ENCODE results near the gene GAR1.
"Not testable (repeated sequence)": the region's sequence is repeated elsewhere in the genome, so short reads cannot be mapped to it uniquely, and the experiment has no call there.

The GAR1 gene

DNA sequence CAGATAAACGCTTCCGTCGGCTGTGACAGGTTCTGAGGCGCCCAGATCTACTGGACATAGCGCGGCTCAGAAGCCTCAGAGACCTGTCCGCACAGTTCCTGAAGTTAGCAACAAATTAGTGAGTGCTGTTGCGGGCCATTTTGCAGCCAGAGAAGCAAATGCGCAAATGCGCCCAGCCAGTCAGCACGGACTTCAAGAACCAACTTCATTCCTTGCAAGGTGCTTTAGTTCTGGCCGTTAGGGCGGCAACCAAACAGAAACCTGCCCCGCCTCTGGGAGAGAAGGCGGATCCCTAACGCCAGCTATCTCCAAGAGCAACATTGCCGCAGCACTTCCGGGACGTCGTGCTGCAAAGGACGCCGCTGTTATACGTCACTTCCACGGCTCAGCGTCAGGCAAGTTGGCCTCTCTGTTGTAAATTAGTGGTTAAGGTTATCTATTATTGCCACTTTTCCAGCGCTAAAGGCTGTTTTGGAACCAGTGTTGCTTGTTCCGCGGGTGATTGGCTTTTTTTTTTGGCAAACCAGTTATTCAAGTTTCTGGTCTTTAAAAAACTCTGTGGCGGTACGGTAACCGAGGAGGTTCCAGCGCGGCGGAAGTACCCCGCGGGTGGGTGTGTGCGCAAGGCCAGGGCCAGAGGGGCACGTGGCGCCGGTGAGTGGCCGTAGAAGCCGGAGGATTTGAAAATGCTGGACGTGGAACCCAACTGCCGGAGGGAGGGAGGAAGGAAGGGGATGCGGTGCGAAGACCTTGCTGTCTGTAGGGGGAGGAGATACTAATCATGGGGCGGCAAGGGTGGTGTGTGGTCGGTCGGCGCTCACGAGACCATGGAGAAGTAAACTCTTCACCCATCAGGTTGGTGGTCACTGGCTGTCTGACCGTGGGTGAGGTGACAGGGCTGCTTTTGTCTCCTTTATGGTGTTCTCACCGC is at the start of gene GAR1:
GAR1 (plus strand) TSS at position 612 of the 931 bp plus-strand sequence. CDS start 403 bp downstream, outside the sequence.
- DNase-seq, result peak; percentile 89

DNA sequence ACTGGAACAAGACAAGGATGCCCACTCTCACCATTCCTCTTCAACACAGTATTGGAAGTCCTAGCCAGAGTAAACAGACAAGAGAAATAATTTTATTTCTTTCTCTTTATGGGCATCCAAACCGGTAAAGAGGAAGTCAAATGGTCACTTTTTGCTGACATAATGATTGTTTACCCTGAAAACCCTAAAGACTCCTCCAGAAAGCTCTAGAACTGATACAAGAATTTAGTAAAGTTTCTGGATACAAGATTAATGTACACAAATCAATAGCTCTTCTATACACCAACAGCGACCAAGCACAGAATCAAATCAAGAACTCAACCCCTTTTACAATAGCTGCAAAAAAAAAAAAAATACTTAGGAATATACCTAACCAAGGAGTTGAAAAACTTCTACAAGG is 33.5 kb upstream of the GAR1 start:
- DNase-seq, result not testable (repeated sequence)

DNA sequence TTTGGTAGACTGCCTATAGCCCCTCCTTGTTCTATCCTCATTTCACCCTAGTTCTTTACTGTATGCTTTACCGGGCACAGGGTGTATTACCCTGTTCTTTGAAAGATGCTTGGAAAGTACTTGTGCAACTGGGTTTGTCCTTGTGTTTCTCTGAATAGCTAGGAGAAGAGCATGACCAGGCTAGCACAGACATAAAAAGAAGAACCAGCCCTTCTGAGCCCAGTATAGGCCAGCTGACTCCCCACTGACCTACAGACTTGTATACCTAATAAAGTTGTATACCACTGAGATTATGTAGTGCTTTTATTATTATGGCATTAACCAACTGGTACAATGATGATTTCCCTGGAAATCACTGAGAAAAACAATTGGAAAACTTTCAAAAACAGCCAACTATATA is 28.7 kb upstream of the GAR1 start:
- no peak for DNase-seq

DNA sequence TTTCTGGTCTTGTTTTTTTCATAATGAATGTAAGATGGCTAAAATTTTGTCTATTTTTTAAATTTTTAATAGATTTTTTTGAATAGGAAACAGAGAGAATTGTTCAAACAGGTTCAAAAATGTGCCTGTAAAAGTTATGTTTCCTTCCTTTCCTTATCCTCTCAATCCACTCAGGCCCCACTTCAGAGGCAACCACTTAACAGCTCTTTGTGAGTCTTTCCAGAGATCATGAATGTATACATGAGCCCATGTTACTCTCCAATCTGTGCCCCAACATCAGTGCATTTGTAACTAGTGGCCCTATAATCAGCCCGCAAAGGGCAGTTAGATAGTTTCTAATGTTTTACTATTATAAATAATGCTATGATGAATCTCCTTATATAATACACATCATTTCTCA is 27.8 kb upstream of the GAR1 start:
- no peak for DNase-seq

DNA sequence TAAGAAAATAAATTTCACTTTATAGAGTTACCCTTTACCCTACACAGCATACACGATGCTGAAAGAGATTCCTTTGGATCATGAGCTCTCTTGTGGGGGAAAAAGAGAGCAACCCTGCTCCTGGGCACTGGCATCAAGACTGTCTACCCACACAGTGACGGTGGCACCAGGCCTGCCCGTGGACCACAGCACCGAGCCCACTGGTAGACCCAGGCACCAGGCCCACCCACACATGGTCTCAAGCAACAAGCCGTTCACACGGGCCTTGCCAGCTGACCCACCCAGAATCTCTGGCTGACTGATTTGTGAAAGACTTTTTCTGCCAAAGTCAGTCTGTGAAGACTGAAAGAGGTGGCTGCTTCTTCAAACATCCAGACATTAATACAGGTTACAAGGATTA is 20.5 kb upstream of the GAR1 start:
- no peak for DNase-seq

DNA sequence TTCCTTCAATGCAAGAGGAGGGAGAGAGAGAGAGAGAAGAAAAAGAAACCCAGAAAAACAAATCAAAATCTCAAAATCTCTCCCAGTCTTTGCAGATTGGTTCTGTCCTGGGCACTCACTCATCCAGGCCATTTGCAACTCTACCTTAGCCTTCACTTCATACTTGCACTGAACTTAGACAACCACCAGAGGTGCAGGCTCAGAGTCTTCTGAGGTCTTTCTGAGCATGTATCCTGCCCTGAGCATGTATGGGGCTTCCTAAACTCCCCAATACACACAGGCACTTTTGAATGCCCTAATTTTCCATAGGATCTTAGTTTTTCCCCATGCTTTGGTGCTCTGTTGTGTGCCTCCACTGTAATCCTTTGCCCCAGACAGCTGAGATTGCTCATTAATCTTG is 16.7 kb upstream of the GAR1 start:
- DNase-seq, result no peak

DNA sequence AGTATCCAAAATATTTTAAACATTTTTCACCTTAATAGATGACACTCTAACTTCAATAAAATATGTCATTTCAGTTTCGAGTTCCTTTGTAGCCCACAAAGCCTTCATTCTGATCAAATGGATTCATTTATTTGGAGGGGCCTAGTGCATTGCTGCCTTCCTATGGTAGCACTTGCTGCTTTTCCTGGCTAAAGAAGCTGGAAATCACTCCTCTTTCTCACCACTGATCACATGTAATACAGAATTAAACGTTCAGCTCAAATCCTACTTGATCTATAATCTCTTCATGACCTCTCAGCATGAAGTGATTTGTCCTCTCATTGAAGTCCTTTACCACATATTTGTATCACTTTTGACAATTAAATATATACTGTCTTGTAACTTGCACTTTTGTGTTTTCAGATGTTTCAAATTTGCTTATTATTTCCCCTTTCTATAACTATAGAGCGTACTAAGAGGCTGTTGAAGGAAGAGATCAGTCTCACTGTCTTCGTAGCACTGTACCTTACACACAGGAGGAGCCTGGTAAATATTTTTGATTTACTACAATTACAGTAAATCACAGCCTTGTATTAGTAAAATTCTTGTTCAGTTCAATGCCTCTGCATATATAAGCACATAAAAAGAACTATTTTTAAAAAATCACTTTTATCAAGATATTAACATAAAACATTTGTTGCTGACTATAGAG is 14.3 kb upstream of the GAR1 start:
- DNase-seq, result no peak

DNA sequence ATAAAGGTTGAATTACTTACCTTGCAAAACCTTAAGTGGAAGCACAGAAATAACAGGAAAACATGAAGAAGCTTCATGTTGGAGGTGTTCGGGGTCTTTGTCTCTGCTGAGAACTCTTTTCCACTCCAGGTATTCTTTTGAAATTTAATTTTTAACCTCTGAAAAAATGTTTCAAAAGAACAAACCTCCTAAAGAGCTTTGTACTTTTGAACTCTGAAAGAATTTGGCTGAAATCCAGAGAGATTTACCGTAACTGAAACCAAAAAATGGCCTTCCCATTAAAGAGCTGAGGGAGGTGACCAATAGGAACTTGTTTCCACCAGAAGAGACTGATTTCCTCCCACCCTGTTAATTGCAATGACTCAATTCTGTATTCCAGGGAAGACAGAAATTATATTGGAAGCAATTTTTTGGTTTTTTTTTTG is 13.7 kb upstream of the GAR1 start, which contains the start of gene CFI:
CFI (minus strand) TSS at position 105 of the 425 bp plus-strand sequence; CDS start at position 77, 28 bp downstream.
- DNase-seq, result no peak

DNA sequence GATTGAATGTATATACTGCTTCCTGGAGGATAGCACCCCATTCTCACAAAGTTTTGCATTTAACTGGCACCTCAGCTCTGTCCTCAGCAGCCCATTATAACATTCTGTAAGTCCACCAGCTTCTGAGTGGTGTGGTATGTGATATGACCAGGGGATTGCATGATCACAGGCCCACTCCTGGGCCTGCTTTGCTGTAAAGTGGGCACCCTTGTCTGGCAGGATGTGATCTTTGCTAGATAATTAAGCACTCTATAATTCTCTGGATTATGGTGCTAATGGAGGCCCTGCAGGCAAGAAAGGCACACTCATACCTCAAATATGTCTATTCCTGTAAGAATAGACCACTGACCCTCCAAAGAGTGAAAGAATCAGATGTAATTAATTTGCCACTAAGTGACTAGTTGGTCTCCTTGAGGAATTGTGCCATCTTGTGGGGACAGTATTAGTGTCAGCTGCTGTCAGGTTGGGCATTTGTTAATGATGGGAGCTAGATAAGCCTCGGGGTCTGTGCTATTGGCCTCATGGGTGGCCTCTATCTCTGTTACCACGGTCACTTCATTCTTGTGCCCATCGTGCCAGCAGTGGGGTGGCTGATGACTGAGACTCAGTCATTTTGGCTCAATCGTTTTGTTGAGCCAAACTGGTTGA is 11.5 kb upstream of the GAR1 start:
- DNase-seq, result peak; percentile 38

DNA sequence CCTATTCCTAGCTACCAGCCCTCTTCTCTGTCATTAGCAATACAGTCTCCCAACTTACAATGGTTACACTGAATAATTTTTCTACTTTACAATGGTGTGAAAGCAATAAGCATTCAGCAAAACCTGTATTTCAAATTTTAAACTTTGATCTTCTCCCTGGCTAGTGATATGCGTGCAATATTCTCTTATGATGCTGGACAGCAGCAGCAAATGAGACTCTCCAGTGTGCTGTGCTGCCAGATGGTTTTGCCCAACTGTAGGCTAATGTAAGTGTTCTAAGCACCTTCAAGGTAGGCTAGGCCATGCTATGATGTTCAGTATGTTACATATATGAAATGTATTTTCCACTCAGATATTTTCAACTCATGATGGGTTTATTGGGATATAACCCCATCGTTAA is 5.9 kb upstream of the GAR1 start:
- DNase-seq, result no peak

DNA sequence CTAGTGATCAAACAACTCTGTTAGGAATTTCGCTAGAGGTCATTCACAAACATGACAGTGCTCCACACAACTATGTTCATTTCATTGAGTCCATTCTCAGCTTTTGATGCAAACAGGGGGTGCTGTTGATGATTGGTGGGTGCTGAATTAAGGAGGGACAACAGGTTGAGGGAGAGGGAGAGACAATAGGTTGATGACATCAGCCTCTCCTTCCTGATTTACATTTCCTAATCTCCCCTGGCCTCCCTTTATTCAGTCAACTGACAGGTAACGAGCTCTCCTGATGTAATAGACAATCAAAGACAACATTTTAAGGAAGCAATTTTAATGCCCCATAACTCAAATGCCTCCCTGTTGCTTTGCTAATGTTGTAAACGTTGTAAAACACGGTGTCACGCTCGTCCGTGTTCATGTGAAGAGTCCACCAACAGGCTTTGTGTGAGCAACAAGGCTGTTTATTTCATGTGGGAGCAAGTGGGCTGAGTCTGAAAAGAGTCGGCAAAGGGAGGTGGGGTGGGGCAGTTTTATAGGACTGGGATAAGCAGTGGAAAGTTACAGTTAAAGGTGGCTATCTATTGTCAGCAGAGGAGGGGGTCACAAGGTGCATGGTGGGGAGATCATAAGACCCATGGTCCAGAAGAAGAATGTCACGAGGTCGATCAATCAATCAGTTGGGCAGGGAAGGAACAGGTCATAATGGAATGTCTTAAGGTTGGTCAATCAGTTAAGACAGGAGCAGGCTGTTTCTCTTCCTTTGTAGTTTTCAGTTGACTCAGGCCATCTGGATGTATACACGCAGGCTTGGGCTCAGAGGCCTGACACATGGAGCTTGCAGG is 4.8 kb upstream of the GAR1 start:
- DNase-seq, result no peak

DNA sequence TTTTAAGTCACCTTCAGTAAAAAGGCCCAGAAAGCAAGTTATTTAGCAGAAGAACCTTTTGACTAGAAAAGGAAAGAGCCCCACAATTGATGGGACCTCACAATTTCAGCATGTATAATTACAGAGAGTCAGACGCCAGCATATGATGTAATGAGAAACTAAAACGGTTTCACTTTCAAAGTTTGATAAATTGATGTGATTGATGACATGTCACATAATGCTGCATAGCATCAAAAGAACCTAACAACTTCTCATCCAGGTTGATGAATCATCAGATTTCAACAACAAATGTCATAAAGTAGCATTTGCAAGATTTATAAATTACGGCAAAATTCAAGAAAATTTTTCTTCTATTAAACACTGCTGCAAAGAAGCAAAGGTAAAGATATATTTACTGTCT is 3.9 kb upstream of the GAR1 start:
- no peak for DNase-seq

DNA sequence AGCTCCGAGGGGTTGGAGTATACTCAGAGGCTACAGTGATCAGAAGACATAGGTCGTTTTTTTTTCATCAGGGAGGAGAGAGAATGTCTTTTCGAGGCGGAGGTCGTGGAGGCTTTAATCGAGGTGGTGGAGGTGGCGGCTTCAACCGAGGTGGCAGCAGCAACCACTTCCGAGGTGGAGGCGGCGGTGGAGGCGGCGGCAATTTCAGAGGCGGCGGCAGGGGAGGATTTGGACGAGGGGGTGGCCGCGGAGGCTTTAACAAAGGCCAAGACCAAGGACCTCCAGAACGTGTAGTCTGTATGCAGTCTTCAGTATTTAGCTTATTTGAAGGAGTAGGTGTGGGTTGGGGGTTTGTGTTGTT is 500 bp downstream of the GAR1 start:
- peak; percentile 57 for DNase-seq

DNA sequence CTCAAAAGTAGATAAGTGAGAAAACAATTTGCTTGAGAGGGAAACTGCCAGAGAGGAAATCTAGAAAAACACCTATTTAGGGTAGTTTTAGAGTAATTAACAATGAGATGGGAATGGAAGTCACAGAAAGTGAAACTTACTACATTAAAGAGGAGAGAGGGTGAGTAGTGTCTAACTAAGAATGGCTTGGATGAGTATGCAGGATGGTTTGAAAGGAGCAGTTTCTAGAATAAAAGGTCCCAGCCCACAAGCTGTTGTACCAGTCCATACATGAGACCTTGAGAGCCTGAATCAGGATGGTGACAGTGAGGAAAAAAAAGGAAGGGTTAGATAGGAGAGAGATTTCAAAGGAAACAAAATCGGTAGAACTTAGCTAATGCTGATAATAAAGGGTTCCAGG is 1.3 kb downstream of the GAR1 start:
- no peak for DNase-seq

DNA sequence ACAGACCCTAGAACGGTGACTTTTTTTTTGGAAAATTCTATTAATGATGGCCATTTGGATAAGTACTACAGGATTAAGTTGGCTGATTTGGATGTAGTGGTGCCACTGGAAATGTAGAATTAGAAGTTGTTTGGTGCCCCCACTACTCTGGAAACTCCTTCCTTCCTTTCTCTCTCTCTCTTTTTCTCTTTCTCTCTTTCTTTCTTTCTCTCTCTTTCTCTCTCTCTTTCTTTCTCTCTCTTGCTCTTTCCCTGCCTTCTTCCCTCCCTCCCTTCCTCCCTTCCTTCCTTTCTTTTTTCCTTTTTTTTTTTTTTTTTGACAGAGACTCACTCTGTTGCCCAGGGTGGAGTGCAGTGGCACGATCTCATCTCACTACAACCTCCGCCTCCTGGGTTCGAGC is 2.7 kb downstream of the GAR1 start:
- DNase-seq, result no peak

DNA sequence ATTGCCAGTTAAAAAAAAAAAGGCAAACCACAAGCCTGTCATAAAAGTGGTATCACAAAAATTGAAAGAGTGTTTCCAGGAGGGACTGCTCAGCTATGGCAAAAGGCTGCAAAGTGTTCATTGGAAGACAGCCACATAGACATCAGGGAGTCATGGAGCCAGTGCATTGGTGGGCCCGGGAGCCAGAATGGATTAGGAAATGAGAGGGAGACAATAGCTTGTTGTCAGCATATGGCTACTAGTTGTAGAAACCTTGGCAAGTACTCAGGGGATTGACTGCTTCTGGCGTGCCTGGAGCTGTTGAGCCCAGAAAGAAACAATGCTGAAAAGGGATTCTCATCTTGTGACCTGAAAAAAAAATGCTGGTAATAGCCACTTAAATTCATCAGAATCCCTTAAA is 5.0 kb downstream of the GAR1 start:
- DNase-seq, result no peak

DNA sequence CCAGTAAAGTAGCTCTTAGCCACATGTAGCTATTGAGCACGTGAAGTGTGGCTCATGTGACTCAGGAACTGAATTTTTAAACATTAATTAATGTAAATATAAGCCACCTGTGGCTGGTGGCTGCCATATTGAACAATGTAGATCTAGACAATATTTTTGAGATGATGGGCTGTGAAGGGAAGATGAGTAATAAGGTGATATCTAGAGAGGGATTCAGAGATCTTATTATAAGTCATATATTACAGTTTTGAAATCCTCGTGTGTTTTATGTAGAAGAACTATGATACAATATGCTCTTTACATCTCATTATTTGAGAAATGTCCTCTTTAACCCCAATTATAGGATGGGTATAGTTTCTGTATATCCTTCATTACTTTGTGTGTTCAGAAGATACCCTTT is 5.6 kb downstream of the GAR1 start:
- no peak for DNase-seq

DNA sequence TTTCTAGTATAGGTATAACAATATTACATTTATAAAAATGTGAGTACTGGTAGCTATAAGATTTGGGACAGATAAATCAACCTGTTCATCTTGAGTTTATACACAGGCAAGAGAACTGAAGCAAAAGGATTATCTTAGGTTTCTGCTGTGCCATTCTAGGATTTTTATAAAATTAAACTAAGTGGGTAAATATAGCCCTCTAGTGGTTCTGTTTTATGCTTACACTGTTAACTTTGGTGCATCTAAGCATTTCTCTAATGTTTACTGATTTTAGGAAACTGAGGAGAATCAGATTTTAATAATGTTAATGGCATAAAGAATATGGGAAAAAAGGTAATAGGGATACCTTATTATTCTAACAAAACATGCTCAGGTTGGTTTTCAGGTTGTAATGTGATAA is 11.2 kb downstream of the GAR1 start:
- peak; percentile 36 for DNase-seq

DNA sequence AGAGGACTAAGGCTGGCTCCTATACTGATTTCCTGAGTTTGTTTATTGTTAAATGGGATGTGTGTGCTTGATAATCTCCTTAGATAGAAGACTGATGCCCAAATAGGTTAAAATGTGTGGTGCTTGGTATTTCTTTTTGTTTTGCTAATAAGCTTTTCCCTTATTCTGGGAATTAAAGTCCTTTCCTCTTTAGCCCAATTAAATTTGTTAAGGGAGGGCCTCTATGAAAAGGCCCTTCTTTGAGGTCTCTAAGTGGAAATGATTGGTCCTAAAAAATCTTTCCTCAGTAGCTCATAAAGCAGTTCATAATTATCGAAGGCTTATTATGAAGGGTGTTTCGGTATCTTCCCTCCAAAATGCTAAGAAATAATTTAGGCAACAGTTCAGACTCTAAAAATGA is 12.1 kb downstream of the GAR1 start, which contains the start of gene RRH:
RRH (plus strand) TSS at position 301 of the 400 bp plus-strand sequence; CDS start at position 357, 56 bp downstream.
- DNase-seq, result no peak

DNA sequence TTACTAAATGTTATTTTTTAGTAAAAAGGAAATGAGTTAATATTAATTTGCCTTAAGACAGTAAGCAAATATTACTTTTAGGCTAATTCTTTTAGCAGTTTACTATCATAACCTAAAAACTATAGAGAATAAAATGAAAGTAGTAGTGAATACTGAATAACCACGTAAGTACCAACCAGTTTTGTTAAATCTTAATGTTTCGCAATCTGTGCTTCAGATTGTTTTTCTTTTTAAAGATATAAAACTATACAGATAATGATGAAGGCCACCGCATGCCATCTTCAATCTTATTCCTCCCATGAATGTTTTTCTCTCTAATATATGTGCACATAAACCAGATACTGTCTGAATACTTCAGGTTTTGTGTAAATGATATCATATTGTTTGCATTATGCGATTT is 18.2 kb downstream of the GAR1 start:
- no peak for DNase-seq

DNA sequence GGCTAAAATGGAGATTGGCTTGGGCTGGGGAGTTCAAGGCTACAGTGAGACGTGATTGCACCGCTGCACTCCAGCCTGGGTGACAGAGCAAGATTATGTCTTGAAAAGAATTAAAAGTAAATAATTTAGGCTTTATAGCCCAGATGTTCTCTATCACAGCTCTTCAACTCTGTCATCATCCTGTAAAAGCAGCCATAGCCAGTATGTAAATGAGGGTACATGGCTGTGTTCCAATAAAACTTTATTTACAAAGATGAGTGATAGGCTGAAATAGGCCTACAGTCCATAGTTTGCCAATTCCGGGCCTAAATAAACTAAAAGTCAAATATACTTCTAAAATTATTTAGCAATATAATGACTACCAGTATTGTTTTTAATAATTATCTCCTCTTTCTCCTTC is 21.4 kb downstream of the GAR1 start:
- no peak for DNase-seq

DNA sequence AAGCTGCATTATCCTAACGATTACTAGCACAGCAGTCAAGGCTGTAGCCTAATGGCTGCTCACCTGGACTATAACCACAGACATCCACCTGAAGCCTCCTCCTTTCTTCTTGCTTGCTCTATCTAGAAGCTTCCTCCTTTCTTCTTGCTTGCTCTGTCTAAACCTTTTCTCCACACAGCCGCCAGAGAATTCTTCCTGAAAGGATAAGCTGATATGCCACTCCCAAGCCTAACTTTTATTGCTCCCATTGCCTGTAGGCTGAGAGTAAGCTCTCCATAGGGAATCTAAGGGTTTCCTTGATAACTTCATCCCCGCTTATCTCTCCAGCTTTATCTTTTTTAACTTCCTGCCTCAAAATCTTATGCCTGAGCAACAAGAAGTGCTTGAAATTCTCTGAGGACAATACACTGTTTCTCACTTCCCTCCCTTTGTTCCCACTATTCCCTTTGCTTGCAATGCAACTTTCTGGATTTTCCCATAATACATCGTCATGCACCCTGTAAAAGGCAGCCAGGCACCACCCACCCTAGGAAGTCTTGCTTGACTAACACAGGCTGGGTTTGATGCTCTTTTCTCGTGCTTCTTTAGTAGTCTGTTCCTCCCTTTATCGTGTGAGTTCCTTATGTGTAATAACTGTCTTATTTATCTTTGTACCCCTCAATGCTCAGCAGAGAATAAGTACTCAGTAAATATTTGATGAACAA is 31.0 kb downstream of the GAR1 start:
- no peak for DNase-seq

Data from CD4-positive, alpha-beta T cell treated with Interleukin-12 subunit alpha and Interleukin-12 subunit beta, for 1 hour (primary cell).